GM19099 (cell line): Measurements from ENCODE around the gene ADH1C.

ENCODE experiments used
- POLR2A ChIP-seq: IDR thresholded peaks from 3 replicates; pipeline ENCODE4 v1.6.1; 2011; ENCODE audit warnings: low read depth; ENCODE audit not compliant: insufficient read length; ENCODE audit errors: extremely low read depth

ADH1C gene

GRCh38 chr4:99321241-99322191 is 31.0 kb downstream of the ADH1C start, which contains the start of gene ADH1B:
Gene ADH1B, minus strand, starts transcription at chr4:99321401. Its CDS starts 70 bp downstream, at chr4:99321331.
- TF ChIP-seq POLR2A = no peak

- no peak for TF ChIP-seq POLR2A
These were observed 35.2 kb downstream of the ADH1C start for GRCh38 chr4:99317354-99317753.

GRCh38 chr4:99315839-99316238 is 36.7 kb downstream of the ADH1C start:
- TF ChIP-seq POLR2A = no peak

GRCh38 chr4:99314211-99314610 is 38.3 kb downstream of the ADH1C start:
- TF ChIP-seq POLR2A = no peak

- no peak for TF ChIP-seq POLR2A
These were observed 42.2 kb downstream of the ADH1C start for GRCh38 chr4:99310389-99310788.

GRCh38 chr4:99305638-99306400 is 46.7 kb downstream of the ADH1C start:
- TF ChIP-seq POLR2A = no peak

GRCh38 chr4:99301376-99302164 is 51.0 kb downstream of the ADH1C start:
- TF ChIP-seq POLR2A = no peak

GRCh38 chr4:99300934-99301333 is 51.6 kb downstream of the ADH1C start:
- TF ChIP-seq POLR2A = no peak

GRCh38 chr4:99293357-99293756 is 59.2 kb downstream of the ADH1C start:
- no peak for TF ChIP-seq POLR2A

GRCh38 chr4:99290848-99291786 is 61.4 kb downstream of the ADH1C start, which contains the start of gene ADH1A:
Gene ADH1A, minus strand, starts transcription at chr4:99290985. Its CDS starts 71 bp downstream, at chr4:99290914.
- no peak for TF ChIP-seq POLR2A
